OCI-LY1 (cell line): Measurements from ENCODE around the gene PLEKHM3.

Experiments
- H2AFZ ChIP-seq: fragments of 200-600 bp; sonication (generic), shearing (Covaris generic); 2 replicates; pipeline ENCODE4 v1.6.0; 2014; ENCODE audit warnings: antibody characterized with exemption, mild to moderate bottlenecking, low read length
- H3F3A ChIP-seq: fragments of 200-600 bp; sonication (generic), shearing (Covaris generic); 2 replicates; pipeline ENCODE4 v1.6.0; 2014; ENCODE audit warnings: mild to moderate bottlenecking, antibody characterized with exemption, low read length, moderate library complexity; ENCODE audit not compliant: insufficient read depth
- H3K27ac ChIP-seq: fragments of 200-600 bp; sonication (generic); 2 replicates; pipeline ENCODE4 v1.5.1; 2014; ENCODE audit warnings: low read length, mixed run types, mild to moderate bottlenecking, low read depth; ENCODE audit not compliant: poor library complexity, severe bottlenecking
- H3K27me3 ChIP-seq: fragments of 200-600 bp; sonication (generic); 2 replicates; pipeline ENCODE4 v1.6.0; 2014; ENCODE audit warnings: antibody characterized with exemption, mild to moderate bottlenecking, low read length, moderate library complexity; ENCODE audit not compliant: insufficient read depth
- H3K36me3 ChIP-seq: fragments of 200-600 bp; sonication (generic); 2 replicates; pipeline ENCODE4 v1.6.1; 2014; ENCODE audit warnings: mild to moderate bottlenecking, antibody characterized with exemption, low read length, moderate library complexity, mixed read lengths; ENCODE audit not compliant: insufficient read depth
- H3K4me1 ChIP-seq: fragments of 200-600 bp; sonication (generic); 2 replicates; pipeline ENCODE4 v1.5.1; 2014; ENCODE audit warnings: mild to moderate bottlenecking, low read length, moderate library complexity; ENCODE audit not compliant: insufficient read depth, severe bottlenecking
- H3K4me2 ChIP-seq: fragments of 200-600 bp; sonication (generic), shearing (Covaris generic); 2 replicates; pipeline ENCODE4 v1.6.1; 2014; ENCODE audit warnings: low read length
- H3K4me3 ChIP-seq: fragments of 200-600 bp; sonication (generic); 2 replicates; pipeline ENCODE4 v1.5.1; 2014; ENCODE audit warnings: low read length, low read depth, mild to moderate bottlenecking, mixed read lengths; ENCODE audit not compliant: poor library complexity, severe bottlenecking
- H3K79me2 ChIP-seq: fragments of 200-600 bp; shearing (Covaris generic); 2 replicates; pipeline ENCODE4 v1.6.1; 2016; ENCODE audit warnings: mixed run types, low read length, mixed read lengths; ENCODE audit not compliant: insufficient read depth
- H3K9ac ChIP-seq: fragments of 200-600 bp; sonication (generic), shearing (Covaris generic); 2 replicates; pipeline ENCODE4 v1.6.1; 2014; ENCODE audit warnings: mild to moderate bottlenecking, low read length, mixed read lengths
- H3K9me2 ChIP-seq: fragments of 200-600 bp; sonication (generic), shearing (Covaris generic); 2 replicates; pipeline ENCODE4 v1.6.1; 2014; ENCODE audit warnings: low read depth, mild to moderate bottlenecking, low read length, mixed read lengths
- H3K9me3 ChIP-seq: fragments of 200-600 bp; shearing (Covaris generic); 2 replicates; pipeline ENCODE4 v1.6.1; 2014; ENCODE audit warnings: low read length, mixed read lengths
- H4K20me1 ChIP-seq: fragments of 200-600 bp; sonication (generic), shearing (Covaris generic); 2 replicates; pipeline ENCODE4 v1.6.0; 2016; ENCODE audit warnings: mild to moderate bottlenecking, low read length; ENCODE audit not compliant: insufficient read depth
- EZH2 ChIP-seq: fragments of 200-600 bp; sonication (generic), shearing (Covaris generic); IDR thresholded peaks from 2 replicates; pipeline ENCODE4 v1.8.0; 2017; ENCODE audit warnings: borderline replicate concordance, mixed run types, mild to moderate bottlenecking, antibody characterized with exemption, low read length, moderate library complexity, mixed read lengths
- TF ChIP-seq, protein P1 (sequence below): fragments of 200-600 bp; sonication (generic), shearing (Covaris generic); IDR thresholded peaks from 2 replicates; pipeline ENCODE4 v1.5.1; 2017; ENCODE audit warnings: mild to moderate bottlenecking, antibody characterized with exemption, low read length, moderate library complexity, mixed read lengths

Gene PLEKHM3

DNA sequence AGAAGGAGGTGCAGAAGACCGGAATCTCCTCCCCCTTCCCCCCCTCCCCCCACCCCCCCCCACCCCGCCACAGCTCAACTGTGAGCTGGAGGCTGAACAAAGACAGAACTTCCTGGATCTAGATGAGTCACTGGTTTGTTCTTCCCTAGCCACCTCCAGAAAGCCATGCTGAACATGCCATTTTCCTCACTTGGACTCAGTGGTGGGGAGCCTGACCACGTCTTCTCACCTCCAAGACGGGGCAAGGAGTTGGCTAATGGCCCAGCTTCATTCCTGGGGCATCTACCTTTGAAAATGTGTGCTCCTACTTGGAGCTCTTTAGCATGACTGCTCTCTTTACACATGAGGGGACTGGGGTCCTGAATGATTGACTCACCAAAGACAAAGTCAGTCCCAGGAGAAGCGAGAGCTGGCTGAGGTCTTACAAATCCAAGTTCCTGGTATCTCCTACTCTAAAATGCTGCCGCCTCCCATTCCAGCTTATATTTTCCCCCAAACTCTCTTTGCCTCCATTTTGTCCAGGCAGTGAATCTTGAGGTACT, 233.0 kb downstream of the PLEKHM3 start:
- Histone ChIP-seq H3K9me2 (no peaks in the 10 kb centered on the region), H3K9me3 (no peaks in the 10 kb centered on the region), H3K4me2 (0 out of 2 replicates have a peak overlapping the region, but pooled peaks have one; percentile 8), H2AFZ (no peak overlapping the region), H3K4me1 (peaks cover 4% of the 10 kb centered on the region), H4K20me1 (no peaks in the 10 kb centered on the region), H3K27me3 (no peaks in the 10 kb centered on the region), H3K4me3 (no peak overlapping the region), H3F3A (no peaks in the 10 kb centered on the region), H3K79me2 (no peaks in the 10 kb centered on the region), H3K36me3 (no peaks in the 10 kb centered on the region), H3K9ac (no peak overlapping the region), H3K27ac (no peak overlapping the region)
- TF ChIP-seq, protein P1, sequence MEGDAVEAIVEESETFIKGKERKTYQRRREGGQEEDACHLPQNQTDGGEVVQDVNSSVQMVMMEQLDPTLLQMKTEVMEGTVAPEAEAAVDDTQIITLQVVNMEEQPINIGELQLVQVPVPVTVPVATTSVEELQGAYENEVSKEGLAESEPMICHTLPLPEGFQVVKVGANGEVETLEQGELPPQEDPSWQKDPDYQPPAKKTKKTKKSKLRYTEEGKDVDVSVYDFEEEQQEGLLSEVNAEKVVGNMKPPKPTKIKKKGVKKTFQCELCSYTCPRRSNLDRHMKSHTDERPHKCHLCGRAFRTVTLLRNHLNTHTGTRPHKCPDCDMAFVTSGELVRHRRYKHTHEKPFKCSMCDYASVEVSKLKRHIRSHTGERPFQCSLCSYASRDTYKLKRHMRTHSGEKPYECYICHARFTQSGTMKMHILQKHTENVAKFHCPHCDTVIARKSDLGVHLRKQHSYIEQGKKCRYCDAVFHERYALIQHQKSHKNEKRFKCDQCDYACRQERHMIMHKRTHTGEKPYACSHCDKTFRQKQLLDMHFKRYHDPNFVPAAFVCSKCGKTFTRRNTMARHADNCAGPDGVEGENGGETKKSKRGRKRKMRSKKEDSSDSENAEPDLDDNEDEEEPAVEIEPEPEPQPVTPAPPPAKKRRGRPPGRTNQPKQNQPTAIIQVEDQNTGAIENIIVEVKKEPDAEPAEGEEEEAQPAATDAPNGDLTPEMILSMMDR: no peak
- no peak for TF ChIP-seq EZH2

DNA sequence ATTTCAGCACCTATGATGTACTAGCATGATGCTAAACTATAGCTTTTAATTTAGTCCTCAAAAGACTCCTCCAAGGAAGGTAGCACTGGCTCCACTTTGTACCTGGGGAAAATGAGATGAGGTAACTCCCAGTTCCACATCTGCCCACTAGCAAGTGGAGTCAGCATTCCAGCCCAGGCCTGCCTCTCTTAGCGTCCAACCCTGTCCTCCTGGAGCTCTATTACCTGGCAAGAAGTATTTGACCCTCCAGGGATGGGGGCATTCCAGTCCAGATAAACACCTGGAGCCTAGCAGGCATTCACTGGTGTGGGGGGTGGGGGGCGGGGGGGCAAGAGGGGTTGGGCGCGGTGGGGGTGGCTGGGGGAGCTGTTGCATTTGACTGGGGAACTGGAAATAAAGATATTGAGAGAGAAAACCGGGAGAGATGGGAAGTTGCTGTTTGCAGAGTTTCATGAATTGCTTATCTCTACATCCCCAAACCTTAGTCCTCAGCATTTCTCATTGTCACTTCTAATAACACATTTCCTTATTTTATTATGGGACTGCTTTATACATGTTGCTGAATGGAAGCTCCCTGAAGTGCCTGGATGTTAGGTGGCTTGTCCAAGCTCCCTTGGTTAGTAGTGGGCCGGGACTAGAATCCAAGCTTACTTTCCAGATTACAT, 233.6 kb downstream of the PLEKHM3 start:
- no peak for TF ChIP-seq EZH2
- TF ChIP-seq, protein P1: no peak

DNA sequence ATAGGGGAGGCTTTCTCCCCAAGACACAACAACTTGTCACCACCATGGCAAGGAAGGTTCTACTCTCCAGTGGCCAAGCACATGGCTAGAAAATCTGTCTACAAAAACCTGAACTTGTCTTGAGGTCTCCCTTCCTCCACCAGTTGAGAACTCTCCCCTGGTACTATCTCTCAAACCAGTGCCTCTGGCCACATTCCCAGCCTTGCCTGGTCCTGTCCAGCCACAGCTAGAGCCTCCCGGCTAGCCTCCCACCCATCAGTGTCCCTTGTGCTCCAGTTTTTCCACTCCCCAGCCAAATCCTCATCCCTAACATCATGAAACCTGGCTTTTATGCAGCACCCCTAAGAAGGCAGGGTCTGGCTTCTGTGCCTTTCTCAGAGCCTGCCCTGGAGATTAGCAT, 234.4 kb downstream of the PLEKHM3 start:
- H3K9me3 ChIP-seq: no peaks in the 10 kb centered on the region
- no peaks in the 10 kb centered on the region for H3K79me2 ChIP-seq
- TF ChIP-seq, protein P1: no peak
- TF ChIP-seq EZH2: no peak
- H4K20me1 ChIP-seq: no peaks in the 10 kb centered on the region
- H3K27me3 ChIP-seq: no peaks in the 10 kb centered on the region
- H3K4me1 ChIP-seq: peaks cover 4% of the 10 kb centered on the region
- H3K4me2 ChIP-seq: no peak overlapping the region
- H3F3A ChIP-seq: no peaks in the 10 kb centered on the region
- no peak overlapping the region for H3K27ac ChIP-seq
- H3K9ac ChIP-seq: no peak overlapping the region
- no peaks in the 10 kb centered on the region for H3K9me2 ChIP-seq
- H3K4me3 ChIP-seq: no peak overlapping the region
- no peaks in the 10 kb centered on the region for H3K36me3 ChIP-seq
- H2AFZ ChIP-seq: no peak overlapping the region

More for the DNA sequence above, 233.6 kb downstream of the PLEKHM3 start:
- Histone ChIP-seq H3K27ac (no peak overlapping the region), H4K20me1 (no peaks in the 10 kb centered on the region), H3F3A (no peaks in the 10 kb centered on the region), H2AFZ (no peak overlapping the region), H3K9me2 (no peaks in the 10 kb centered on the region), H3K36me3 (no peaks in the 10 kb centered on the region), H3K9ac (no peak overlapping the region), H3K9me3 (no peaks in the 10 kb centered on the region), H3K4me3 (no peak overlapping the region), H3K79me2 (no peaks in the 10 kb centered on the region), H3K4me1 (peaks cover 4% of the 10 kb centered on the region), H3K4me2 (no peak overlapping the region), H3K27me3 (no peaks in the 10 kb centered on the region)
